ENCODE measurements around the gene PLCB1. TPM values are rescaled to one million over a fixed set of nuclear protein-coding genes. Genes with fewer than 3 reads are reported as not detected.

Gene PLCB1
- polyA plus RNA-seq, 1 experiment, result 13.5 TPM

DNA sequence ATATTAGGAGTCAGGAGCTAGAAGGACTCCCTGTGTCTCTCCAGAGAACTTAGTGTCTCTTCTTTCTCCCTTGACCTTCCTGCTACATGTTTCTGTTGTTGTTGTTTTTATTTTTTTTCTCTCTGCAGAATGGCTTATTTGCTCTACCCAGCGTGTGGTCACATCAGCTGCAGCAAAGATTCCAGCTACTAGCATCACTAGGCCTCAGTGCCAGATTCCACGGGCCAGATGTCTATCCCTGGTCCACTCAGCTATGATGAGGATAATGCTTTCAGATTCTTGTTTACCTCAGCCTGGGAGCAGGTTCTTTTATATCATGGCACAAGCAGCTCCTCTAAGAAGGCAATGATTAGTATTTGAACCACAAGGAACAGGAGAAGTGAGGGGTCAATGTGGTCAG lies 110.0 kb downstream of the PLCB1 start:
- Histone ChIP-seq H3K36me3 (ENCODE audit: control insufficient read depth, insufficient read depth, low read length) (no peaks in the 10 kb centered on the region), H3K4me3 (ENCODE audit: low read depth, low read length) (no peak overlapping the region), H3K27me3 (ENCODE audit: control insufficient read depth, insufficient read depth, low read length) (no peaks in the 10 kb centered on the region)
- TF ChIP-seq, protein P1, sequence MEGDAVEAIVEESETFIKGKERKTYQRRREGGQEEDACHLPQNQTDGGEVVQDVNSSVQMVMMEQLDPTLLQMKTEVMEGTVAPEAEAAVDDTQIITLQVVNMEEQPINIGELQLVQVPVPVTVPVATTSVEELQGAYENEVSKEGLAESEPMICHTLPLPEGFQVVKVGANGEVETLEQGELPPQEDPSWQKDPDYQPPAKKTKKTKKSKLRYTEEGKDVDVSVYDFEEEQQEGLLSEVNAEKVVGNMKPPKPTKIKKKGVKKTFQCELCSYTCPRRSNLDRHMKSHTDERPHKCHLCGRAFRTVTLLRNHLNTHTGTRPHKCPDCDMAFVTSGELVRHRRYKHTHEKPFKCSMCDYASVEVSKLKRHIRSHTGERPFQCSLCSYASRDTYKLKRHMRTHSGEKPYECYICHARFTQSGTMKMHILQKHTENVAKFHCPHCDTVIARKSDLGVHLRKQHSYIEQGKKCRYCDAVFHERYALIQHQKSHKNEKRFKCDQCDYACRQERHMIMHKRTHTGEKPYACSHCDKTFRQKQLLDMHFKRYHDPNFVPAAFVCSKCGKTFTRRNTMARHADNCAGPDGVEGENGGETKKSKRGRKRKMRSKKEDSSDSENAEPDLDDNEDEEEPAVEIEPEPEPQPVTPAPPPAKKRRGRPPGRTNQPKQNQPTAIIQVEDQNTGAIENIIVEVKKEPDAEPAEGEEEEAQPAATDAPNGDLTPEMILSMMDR (IDR thresholded peaks at IDR 0.05; ENCODE audit: insufficient read depth, low read depth, low read length), result no peak
- CTCF ChIA-PET, result interaction anchor here (1.1 kb wide), 1 partner anchor 10 kb away, joined by 3 read pairs; no protein-coding TSS in a partner anchor
- POLR2A ChIA-PET, result no interaction called here
- DNase-seq (ENCODE audit: low read depth), result no peak

DNA sequence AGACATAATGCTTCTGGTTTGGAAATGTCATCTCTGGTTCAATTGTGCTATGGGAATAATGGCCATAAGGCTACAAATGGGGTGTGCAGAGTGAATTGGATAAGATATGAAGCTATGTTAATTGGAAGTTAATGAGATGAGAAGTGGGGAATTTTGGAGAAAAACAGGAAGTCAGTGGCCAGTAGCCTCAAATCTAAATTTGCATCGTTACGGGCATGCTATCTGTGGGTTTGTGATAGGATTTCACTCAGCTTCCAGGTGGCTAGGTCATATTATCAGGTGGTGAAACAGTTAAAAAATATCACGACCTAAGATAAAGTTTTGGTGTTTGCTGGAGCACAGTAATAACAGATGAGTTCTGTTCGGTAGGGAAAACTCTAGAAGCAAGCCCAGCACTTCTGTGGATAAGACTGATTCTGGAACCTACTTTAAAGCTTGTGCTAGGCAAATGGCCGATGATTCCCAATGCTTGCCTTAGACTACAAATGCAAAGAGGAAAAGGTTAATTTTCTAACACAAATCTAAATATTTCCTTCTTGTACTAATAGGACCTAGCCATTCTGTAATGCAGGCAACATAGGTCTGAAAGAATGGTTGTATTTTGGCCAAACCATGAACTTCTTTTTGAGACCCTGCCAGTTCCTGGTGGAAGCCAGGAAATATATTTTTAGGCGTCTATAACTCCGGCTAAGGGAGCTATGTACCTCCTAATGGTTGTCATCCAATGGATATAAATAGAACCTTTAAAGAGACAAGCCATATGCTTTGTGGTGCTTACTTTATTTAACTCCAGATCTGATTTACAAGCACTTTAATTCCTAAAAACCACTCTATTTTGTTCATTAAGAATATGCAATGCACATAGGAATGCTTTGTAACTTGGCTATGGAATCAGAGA lies 111.0 kb downstream of the PLCB1 start:
- TF ChIP-seq, protein P1 (IDR thresholded peaks at IDR 0.05; ENCODE audit: insufficient read depth, low read depth, low read length), result no peak
- no peak overlapping the region for H3K4me3 ChIP-seq (ENCODE audit: low read depth, low read length)
- POLR2A ChIA-PET, result no interaction called here
- CTCF ChIA-PET, result interaction anchor here (1.1 kb wide), 1 partner anchor 11 kb away, joined by 3 read pairs; no protein-coding TSS in a partner anchor
- no peaks in the 10 kb centered on the region for H3K27me3 ChIP-seq (ENCODE audit: control insufficient read depth, insufficient read depth, low read length)
- no peaks in the 10 kb centered on the region for H3K36me3 ChIP-seq (ENCODE audit: control insufficient read depth, insufficient read depth, low read length)
- peak; percentile 12 for DNase-seq (ENCODE audit: low read depth)

DNA sequence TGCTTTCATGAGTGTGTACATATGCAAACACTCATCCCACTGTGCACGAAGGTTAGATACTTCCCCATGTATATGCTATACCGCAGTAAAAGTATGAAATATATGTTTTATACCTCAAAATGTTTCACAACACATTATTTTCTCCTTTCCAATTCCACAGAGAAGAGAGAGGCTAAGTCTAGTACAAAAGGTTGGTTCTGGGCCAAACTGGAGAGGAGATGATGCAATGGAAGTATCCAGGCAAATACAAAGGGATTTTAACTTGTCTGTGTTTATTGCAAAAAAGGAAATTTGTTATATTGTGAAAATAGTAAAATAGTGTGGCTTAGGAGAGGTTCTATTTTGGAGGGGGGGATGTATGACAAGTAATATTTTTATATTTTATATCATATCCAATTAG lies 112.6 kb downstream of the PLCB1 start:
- DNase-seq (ENCODE audit: low read depth), result peak; percentile 24
- CTCF ChIA-PET, result no interaction called here
- Histone ChIP-seq H3K36me3 (ENCODE audit: control insufficient read depth, insufficient read depth, low read length) (no peaks in the 10 kb centered on the region), H3K4me3 (ENCODE audit: low read depth, low read length) (no peak overlapping the region), H3K27me3 (ENCODE audit: control insufficient read depth, insufficient read depth, low read length) (no peaks in the 10 kb centered on the region)
- POLR2A ChIA-PET, result no interaction called here
- TF ChIP-seq, protein P1 (IDR thresholded peaks at IDR 0.05; ENCODE audit: insufficient read depth, low read depth, low read length), result no peak

DNA sequence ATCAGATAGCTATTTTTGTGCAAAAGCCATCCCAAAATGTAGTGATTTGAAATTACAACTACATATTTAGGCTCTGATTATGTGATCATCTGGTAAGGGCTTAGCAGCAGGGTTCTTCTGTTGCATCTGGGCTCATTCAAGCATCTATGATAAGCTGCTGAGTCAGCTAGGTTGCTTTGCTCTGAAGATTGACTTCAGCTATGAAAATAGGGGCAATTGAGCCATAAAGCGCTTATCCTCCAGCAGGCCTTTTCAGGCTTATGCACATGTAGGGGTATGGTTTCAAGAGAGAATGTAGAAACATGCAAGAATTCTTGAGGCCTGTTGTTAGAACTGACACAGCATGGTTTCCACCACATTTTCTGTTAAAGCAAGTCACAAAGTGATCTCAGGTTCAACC lies 114.1 kb downstream of the PLCB1 start:
- DNase-seq (ENCODE audit: low read depth), result no peak
- Histone ChIP-seq H3K27me3 (ENCODE audit: control insufficient read depth, insufficient read depth, low read length) (no peaks in the 10 kb centered on the region), H3K36me3 (ENCODE audit: control insufficient read depth, insufficient read depth, low read length) (no peaks in the 10 kb centered on the region), H3K4me3 (ENCODE audit: low read depth, low read length) (no peak overlapping the region)
- ChIA-PET CTCF (no interaction called here), POLR2A (no interaction called here)
- TF ChIP-seq, protein P1 (IDR thresholded peaks at IDR 0.05; ENCODE audit: insufficient read depth, low read depth, low read length), result no peak

DNA sequence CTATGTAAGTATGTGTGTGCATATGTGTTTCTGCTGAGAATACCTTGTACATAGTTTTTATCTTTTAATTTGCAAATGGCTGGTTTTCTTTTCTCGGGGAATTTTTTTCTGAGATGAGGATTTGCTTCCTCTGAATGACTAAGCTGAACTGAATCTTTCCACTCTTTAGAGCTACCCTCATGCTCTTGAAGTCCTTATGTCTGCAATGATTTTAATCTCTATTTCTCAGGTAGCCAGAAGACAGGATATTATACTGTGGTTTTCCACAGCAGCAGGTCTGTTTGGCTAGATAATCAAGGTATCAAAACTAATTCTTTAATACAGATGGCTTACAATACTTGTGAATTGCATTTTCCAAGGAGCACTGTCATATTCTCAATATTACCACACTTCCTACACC lies 114.7 kb downstream of the PLCB1 start:
- POLR2A ChIA-PET, result no interaction called here

More for the DNA sequence above, 114.7 kb downstream of the PLCB1 start:
- Histone ChIP-seq H3K4me3 (ENCODE audit: low read depth, low read length) (no peak overlapping the region), H3K27me3 (ENCODE audit: control insufficient read depth, insufficient read depth, low read length) (no peaks in the 10 kb centered on the region), H3K36me3 (ENCODE audit: control insufficient read depth, insufficient read depth, low read length) (no peaks in the 10 kb centered on the region)
- CTCF ChIA-PET, result no interaction called here
- no peak for DNase-seq (ENCODE audit: low read depth)
- TF ChIP-seq, protein P1 (IDR thresholded peaks at IDR 0.05; ENCODE audit: insufficient read depth, low read depth, low read length), result no peak

Data from BJ (cell line).